GM23338 (cell line): ENCODE measurements around the gene KLHL8. TPM values are rescaled to one million over a fixed set of nuclear protein-coding genes. Genes with fewer than 3 reads are reported as not detected.

Experiments
- ATAC-seq: fragments of 200-7000 bp; cut with Tn5 transposase; 3 replicates; pipeline ENCODE4 v1.9.1; 2020
- DNase-seq: peaks from one replicate; pipeline ENCODE4 v3.0.0-alpha.2; 2015; ENCODE audit warnings: low spot score
- H2AFZ ChIP-seq: fragments of 200-600 bp; sonication (generic); 2 replicates; pipeline ENCODE4 v1.8.0; 2016; ENCODE audit warnings: antibody characterized with exemption, mild to moderate bottlenecking, moderate library complexity
- H3F3A ChIP-seq: fragments of 200-600 bp; sonication (generic); replicated peaks from 2 replicates; pipeline ENCODE4 v1.8.0; 2017; ENCODE audit warnings: antibody characterized with exemption, mixed run types, low read depth
- H3K27ac ChIP-seq: fragments of 200-600 bp; sonication (generic); 2 replicates; pipeline ENCODE4 v1.6.1; 2016; ENCODE audit warnings: low read depth
- H3K27me3 ChIP-seq: fragments of 200-600 bp; sonication (generic); 2 replicates; pipeline ENCODE4 v1.8.0; 2016; ENCODE audit warnings: mild to moderate bottlenecking, mixed run types, moderate library complexity; ENCODE audit not compliant: insufficient read depth
- H3K36me3 ChIP-seq: fragments of 200-600 bp; sonication (generic); 2 replicates; pipeline ENCODE4 v1.8.0; 2016; ENCODE audit warnings: mild to moderate bottlenecking; ENCODE audit not compliant: insufficient read depth
- H3K4me1 ChIP-seq: fragments of 200-600 bp; sonication (generic); 2 replicates; pipeline ENCODE4 v1.8.0; 2016; ENCODE audit warnings: mild to moderate bottlenecking, moderate library complexity; ENCODE audit not compliant: insufficient read depth
- H3K4me2 ChIP-seq: fragments of 200-600 bp; sonication (generic); 2 replicates; pipeline ENCODE4 v1.7.1; 2017; ENCODE audit warnings: mixed run types
- H3K4me3 ChIP-seq: fragments of 200-600 bp; sonication (generic); 2 replicates; pipeline ENCODE4 v1.6.1; 2016; ENCODE audit warnings: mixed run types
- H3K79me2 ChIP-seq: fragments of 200-600 bp; sonication (generic); replicated peaks from 2 replicates; pipeline ENCODE4 v1.8.0; 2017; ENCODE audit warnings: mild to moderate bottlenecking; ENCODE audit not compliant: insufficient read depth
- H3K9me2 ChIP-seq: fragments of 200-600 bp; sonication (generic); 2 replicates; pipeline ENCODE4 v1.8.0; 2017; ENCODE audit not compliant: insufficient read depth
- H4K20me1 ChIP-seq: fragments of 200-600 bp; sonication (generic); replicated peaks from 2 replicates; pipeline ENCODE4 v1.8.0; 2017; ENCODE audit warnings: mild to moderate bottlenecking; ENCODE audit not compliant: insufficient read depth
- H3K27ac Mint-ChIP-seq: 2 replicates; pipeline ENCODE4 v1.8.0; 2020; ENCODE audit warnings: inconsistent platforms, mild to moderate bottlenecking, moderate library complexity, mixed read lengths
- H3K27me3 Mint-ChIP-seq: 3 replicates; pipeline ENCODE4 v1.8.0; 2022; ENCODE audit warnings: low read depth, mild to moderate bottlenecking, moderate library complexity, mixed read lengths, inconsistent platforms; ENCODE audit not compliant: insufficient read depth, poor library complexity
- H3K36me3 Mint-ChIP-seq: 3 replicates; pipeline ENCODE4 v1.8.0; 2021; ENCODE audit warnings: low read depth, mild to moderate bottlenecking, inconsistent platforms, moderate library complexity, mixed read lengths
- H3K4me1 Mint-ChIP-seq: 3 replicates; pipeline ENCODE4 v1.8.0; 2020; ENCODE audit warnings: mild to moderate bottlenecking, inconsistent platforms, mixed read lengths
- H3K4me3 Mint-ChIP-seq: 3 replicates; pipeline ENCODE4 v1.8.0; 2021; ENCODE audit warnings: moderate library complexity, mild to moderate bottlenecking, inconsistent platforms, mixed read lengths
- H3K9me3 Mint-ChIP-seq: 3 replicates; pipeline ENCODE4 v1.8.0; 2020; ENCODE audit warnings: moderate library complexity, mild to moderate bottlenecking, inconsistent platforms, mixed read lengths
- CREB1 ChIP-seq: fragments of 250-450 bp; sonication (Bioruptor Pico); IDR thresholded peaks from 2 replicates; pipeline ENCODE4 v1.5.0; 2020; ENCODE audit warnings: low read depth, mild to moderate bottlenecking, moderate library complexity
- EZH2 ChIP-seq: fragments of 200-600 bp; sonication (generic); IDR thresholded peaks from one replicate; pipeline ENCODE4 v1.8.0; 2017; ENCODE audit warnings: antibody characterized with exemption, mild to moderate bottlenecking, low read depth; ENCODE audit not compliant: unreplicated experiment
- JUNB ChIP-seq: IDR thresholded peaks from one replicate; pipeline ENCODE4 v1.6.1; 2016; ENCODE audit warnings: antibody characterized with exemption; ENCODE audit not compliant: unreplicated experiment
- NANOG ChIP-seq: IDR thresholded peaks from 2 replicates; pipeline ENCODE4 v1.6.1; 2016; ENCODE audit warnings: antibody characterized with exemption, borderline replicate concordance
- POLR2AphosphoS5 ChIP-seq: IDR thresholded peaks from 2 replicates; pipeline ENCODE4 v1.6.1; 2016; ENCODE audit warnings: antibody characterized with exemption, low read depth
- STAT1 ChIP-seq: IDR thresholded peaks from one replicate; pipeline ENCODE4 v1.6.1; 2016; ENCODE audit warnings: antibody characterized with exemption; ENCODE audit not compliant: unreplicated experiment
- ZNF114 ChIP-seq: fragments of 250-450 bp; sonication (Bioruptor Pico); IDR thresholded peaks from 2 replicates; pipeline ENCODE4 v1.5.0; 2020; ENCODE audit warnings: mild to moderate bottlenecking, moderate library complexity
- ZNF331 ChIP-seq: fragments of 250-450 bp; sonication (Bioruptor Pico); IDR thresholded peaks from 2 replicates; pipeline ENCODE4 v1.5.0; 2020; ENCODE audit warnings: low read depth, mild to moderate bottlenecking, moderate library complexity
- polyA plus RNA-seq: library from polyadenylated mRNA; unstranded; fragments of >200 nt; fragmentation: Nextera tagmentation; extraction: Ambion mirVana; gene quantifications from 2 replicates; pipeline ENCODE4 v1.2.1, GENCODE V29; 2016
- total RNA-seq: library from RNA; depleted of rRNA; stranded (reverse); fragments of >200 nt; shearing (Covaris generic); gene quantifications from 2 replicates; pipeline ENCODE4 v1.2.3, GENCODE V29; 2014
- TF ChIP-seq, protein P1 (sequence below), 2 experiments: fragments of 200-600 bp in 1 of 2; sonication (generic) in 1 of 2; conservative IDR thresholded peaks; 2 replicates each; pipeline versions ENCODE4 v1.5.1 to v1.6.1; 2016 to 2017; ENCODE audit warnings: antibody characterized with exemption in 2 of 2, low read depth in 2 of 2, mild to moderate bottlenecking in 2 of 2, moderate library complexity in 1 of 2
- TF ChIP-seq, protein P2 (sequence below): fragments of 250-450 bp; sonication (Bioruptor Pico); IDR thresholded peaks from 2 replicates; pipeline ENCODE4 v1.5.0; 2020; ENCODE audit warnings: mild to moderate bottlenecking, moderate library complexity
- TF ChIP-seq, protein P3 (sequence below): IDR thresholded peaks from 2 replicates; pipeline ENCODE4 v1.6.1; 2016; ENCODE audit warnings: antibody characterized with exemption

KLHL8 gene
- total and polyA plus RNA-seq, 2 experiments from 2014 or later: 3.3 to 7.2 TPM

DNA sequence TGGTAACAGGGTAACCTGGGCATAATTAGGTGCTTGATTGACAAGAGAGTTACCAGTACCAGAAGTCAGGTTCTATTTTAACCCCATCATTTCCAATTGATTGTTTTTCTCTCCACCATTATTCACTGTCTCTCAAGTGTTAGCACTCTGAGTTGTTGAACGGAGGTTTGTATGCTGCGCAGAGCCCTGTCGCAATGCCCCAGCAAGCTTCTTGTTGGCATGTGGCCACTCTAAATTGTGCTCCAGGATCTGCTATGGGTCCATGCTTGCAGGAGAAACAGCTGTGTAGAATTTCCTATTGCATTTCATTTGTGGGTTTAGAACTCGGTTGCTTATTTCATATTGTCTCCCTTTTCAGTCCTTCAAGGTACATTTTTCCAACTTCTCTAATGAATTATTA lies 98.2 kb downstream of the KLHL8 start:
- Mint-ChIP-seq H3K4me3 (no peak overlapping the region), H3K27me3 (peaks cover 2% of the 10 kb centered on the region), H3K27ac (0 out of 2 replicates have a peak overlapping the region, but pooled peaks have one; percentile 5), H3K36me3 (peaks cover 44% of the 10 kb centered on the region), H3K9me3 (no peaks in the 10 kb centered on the region), H3K4me1 (peaks cover 16% of the 10 kb centered on the region)
- Histone ChIP-seq H3K4me3 (no peak overlapping the region), H3F3A (no peaks in the 10 kb centered on the region), H3K79me2 (peaks cover 10% of the 10 kb centered on the region; the same call in 1 of the 2 replicates), H3K4me2 (no peak overlapping the region), H3K27me3 (no peaks in the 10 kb centered on the region), H3K4me1 (peaks cover 6% of the 10 kb centered on the region; the same call in 1 of the 2 replicates), H3K36me3 (peaks cover 7% of the 10 kb centered on the region; the same call in 1 of the 2 replicates), H4K20me1 (no peaks in the 10 kb centered on the region), H3K9me2 (no peaks in the 10 kb centered on the region), H3K27ac (peak overlapping the region; percentile 39; the same call in 1 of the 2 replicates), H2AFZ (no peak overlapping the region)
- DNase-seq (no peak), ATAC-seq (no peak)
- no peak for TF ChIP-seq CREB1 (CRISPR knock-in tag)
- TF ChIP-seq JUNB: no peak
- no peak for TF ChIP-seq EZH2
- no peak for TF ChIP-seq POLR2AphosphoS5
- no peak for TF ChIP-seq NANOG
- TF ChIP-seq, protein P1, sequence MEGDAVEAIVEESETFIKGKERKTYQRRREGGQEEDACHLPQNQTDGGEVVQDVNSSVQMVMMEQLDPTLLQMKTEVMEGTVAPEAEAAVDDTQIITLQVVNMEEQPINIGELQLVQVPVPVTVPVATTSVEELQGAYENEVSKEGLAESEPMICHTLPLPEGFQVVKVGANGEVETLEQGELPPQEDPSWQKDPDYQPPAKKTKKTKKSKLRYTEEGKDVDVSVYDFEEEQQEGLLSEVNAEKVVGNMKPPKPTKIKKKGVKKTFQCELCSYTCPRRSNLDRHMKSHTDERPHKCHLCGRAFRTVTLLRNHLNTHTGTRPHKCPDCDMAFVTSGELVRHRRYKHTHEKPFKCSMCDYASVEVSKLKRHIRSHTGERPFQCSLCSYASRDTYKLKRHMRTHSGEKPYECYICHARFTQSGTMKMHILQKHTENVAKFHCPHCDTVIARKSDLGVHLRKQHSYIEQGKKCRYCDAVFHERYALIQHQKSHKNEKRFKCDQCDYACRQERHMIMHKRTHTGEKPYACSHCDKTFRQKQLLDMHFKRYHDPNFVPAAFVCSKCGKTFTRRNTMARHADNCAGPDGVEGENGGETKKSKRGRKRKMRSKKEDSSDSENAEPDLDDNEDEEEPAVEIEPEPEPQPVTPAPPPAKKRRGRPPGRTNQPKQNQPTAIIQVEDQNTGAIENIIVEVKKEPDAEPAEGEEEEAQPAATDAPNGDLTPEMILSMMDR (conservative IDR thresholded peaks at IDR 0.05; ENCODE audit: low read depth in 2 of 2): no peak

DNA sequence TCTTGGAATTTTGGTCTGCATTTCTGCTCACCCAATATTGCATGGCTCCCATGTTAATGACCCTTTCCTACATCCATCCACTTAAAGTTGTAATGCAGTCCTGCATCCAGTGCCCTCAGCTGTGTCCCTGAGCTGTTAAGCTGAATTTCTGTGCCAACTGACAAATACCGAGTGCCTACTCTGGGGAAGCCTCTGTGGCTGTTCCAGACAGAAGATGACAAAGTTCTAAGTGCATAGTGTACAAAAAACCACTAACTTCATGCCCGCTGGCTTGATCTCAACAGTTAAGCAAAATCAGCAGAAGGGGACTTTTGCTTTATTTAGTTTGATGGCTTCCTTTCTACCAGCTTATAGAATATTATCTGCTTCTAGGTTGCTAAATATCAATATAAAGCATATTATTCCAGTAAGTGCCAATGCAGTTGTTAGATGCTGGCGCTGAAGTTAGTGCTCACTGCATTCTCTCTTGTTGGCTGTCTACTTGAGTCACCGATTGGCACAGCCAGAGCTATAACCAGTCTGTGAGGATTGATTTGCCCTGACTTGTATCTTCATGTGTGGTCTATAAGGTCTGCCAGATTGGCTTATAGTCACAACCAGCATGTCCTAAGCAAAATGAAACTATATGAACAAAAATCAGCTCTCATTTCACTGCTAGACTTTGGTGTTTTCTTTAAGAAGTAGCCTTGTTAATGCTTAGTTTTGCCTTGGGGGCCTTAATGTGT lies 98.9 kb downstream of the KLHL8 start:
- Histone ChIP-seq H3K36me3 (peaks cover 9% of the 10 kb centered on the region; the same call in 1 of the 2 replicates), H3K79me2 (peaks cover 10% of the 10 kb centered on the region; the same call in 1 of the 2 replicates), H3K4me2 (no peak overlapping the region), H2AFZ (no peak overlapping the region), H3K9me2 (no peaks in the 10 kb centered on the region), H3K4me3 (no peak overlapping the region), H3K27ac (no peak overlapping the region), H4K20me1 (peaks cover 5% of the 10 kb centered on the region; the same call in 1 of the 2 replicates), H3F3A (no peaks in the 10 kb centered on the region), H3K27me3 (no peaks in the 10 kb centered on the region), H3K4me1 (peaks cover 14% of the 10 kb centered on the region)
- DNase-seq (no peak), ATAC-seq (no peak)
- Mint-ChIP-seq H3K27ac (peak overlapping the region; percentile 5; the same call in 1 of the 2 replicates), H3K4me3 (no peak overlapping the region), H3K27me3 (peaks cover 2% of the 10 kb centered on the region), H3K36me3 (peaks cover 44% of the 10 kb centered on the region), H3K9me3 (no peaks in the 10 kb centered on the region), H3K4me1 (peaks cover 22% of the 10 kb centered on the region)
- TF ChIP-seq, protein P2, sequence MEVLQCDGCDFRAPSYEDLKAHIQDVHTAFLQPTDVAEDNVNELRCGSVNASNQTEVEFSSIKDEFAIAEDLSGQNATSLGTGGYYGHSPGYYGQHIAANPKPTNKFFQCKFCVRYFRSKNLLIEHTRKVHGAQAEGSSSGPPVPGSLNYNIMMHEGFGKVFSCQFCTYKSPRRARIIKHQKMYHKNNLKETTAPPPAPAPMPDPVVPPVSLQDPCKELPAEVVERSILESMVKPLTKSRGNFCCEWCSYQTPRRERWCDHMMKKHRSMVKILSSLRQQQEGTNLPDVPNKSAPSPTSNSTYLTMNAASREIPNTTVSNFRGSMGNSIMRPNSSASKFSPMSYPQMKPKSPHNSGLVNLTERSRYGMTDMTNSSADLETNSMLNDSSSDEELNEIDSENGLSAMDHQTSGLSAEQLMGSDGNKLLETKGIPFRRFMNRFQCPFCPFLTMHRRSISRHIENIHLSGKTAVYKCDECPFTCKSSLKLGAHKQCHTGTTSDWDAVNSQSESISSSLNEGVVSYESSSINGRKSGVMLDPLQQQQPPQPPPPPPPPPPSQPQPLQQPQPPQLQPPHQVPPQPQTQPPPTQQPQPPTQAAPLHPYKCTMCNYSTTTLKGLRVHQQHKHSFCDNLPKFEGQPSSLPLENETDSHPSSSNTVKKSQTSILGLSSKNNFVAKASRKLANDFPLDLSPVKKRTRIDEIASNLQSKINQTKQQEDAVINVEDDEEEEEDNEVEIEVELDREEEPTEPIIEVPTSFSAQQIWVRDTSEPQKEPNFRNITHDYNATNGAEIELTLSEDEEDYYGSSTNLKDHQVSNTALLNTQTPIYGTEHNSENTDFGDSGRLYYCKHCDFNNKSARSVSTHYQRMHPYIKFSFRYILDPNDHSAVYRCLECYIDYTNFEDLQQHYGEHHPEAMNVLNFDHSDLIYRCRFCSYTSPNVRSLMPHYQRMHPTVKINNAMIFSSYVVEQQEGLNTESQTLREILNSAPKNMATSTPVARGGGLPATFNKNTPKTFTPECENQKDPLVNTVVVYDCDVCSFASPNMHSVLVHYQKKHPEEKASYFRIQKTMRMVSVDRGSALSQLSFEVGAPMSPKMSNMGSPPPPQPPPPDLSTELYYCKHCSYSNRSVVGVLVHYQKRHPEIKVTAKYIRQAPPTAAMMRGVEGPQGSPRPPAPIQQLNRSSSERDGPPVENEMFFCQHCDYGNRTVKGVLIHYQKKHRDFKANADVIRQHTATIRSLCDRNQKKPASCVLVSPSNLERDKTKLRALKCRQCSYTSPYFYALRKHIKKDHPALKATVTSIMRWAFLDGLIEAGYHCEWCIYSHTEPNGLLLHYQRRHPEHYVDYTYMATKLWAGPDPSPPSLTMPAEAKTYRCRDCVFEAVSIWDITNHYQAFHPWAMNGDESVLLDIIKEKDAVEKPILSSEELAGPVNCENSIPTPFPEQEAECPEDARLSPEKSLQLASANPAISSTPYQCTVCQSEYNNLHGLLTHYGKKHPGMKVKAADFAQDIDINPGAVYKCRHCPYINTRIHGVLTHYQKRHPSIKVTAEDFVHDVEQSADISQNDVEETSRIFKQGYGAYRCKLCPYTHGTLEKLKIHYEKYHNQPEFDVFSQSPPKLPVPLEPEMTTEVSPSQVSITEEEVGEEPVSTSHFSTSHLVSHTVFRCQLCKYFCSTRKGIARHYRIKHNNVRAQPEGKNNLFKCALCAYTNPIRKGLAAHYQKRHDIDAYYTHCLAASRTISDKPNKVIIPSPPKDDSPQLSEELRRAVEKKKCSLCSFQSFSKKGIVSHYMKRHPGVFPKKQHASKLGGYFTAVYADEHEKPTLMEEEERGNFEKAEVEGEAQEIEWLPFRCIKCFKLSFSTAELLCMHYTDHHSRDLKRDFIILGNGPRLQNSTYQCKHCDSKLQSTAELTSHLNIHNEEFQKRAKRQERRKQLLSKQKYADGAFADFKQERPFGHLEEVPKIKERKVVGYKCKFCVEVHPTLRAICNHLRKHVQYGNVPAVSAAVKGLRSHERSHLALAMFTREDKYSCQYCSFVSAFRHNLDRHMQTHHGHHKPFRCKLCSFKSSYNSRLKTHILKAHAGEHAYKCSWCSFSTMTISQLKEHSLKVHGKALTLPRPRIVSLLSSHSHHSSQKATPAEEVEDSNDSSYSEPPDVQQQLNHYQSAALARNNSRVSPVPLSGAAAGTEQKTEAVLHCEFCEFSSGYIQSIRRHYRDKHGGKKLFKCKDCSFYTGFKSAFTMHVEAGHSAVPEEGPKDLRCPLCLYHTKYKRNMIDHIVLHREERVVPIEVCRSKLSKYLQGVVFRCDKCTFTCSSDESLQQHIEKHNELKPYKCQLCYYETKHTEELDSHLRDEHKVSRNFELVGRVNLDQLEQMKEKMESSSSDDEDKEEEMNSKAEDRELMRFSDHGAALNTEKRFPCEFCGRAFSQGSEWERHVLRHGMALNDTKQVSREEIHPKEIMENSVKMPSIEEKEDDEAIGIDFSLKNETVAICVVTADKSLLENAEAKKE (CRISPR knock-in tag): no peak
- TF ChIP-seq STAT1 (no peak), ZNF114 (CRISPR knock-in tag) (no peak), CREB1 (CRISPR knock-in tag) (no peak), EZH2 (no peak), ZNF331 (CRISPR knock-in tag) (no peak), POLR2AphosphoS5 (no peak), JUNB (no peak)
- TF ChIP-seq, protein P3, sequence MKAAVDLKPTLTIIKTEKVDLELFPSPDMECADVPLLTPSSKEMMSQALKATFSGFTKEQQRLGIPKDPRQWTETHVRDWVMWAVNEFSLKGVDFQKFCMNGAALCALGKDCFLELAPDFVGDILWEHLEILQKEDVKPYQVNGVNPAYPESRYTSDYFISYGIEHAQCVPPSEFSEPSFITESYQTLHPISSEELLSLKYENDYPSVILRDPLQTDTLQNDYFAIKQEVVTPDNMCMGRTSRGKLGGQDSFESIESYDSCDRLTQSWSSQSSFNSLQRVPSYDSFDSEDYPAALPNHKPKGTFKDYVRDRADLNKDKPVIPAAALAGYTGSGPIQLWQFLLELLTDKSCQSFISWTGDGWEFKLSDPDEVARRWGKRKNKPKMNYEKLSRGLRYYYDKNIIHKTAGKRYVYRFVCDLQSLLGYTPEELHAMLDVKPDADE: no peak
